HG02884 (cell line): ENCODE measurements around the gene GPR107.

Experiments used
- ATAC-seq: cut with Tn5 transposase; IDR thresholded peaks from one replicate; pipeline ENCODE4 v1.9.1; 2021; ENCODE audit warnings: mild to moderate bottlenecking, moderate library complexity; ENCODE audit not compliant: unreplicated experiment

Gene GPR107

DNA sequence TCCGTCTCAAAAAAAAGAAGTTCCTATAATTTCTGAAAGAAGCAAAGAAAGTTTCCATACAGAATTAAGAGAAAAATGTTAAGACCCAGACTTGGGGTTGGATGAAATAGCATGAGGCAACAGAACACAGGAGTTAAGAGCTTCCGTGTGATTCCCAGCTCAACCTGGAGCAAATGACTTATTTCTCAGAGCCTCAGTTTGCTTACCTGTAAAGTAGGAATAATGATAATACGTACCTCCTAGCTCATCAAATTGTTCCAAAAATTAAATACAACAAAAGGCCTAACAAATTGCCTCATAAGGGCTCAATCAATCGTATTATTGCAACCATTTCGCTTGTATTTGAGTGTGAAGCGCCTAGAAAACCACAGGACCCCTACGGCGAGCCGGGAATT, 600 bp upstream of the GPR107 start:
- no peak for ATAC-seq

GRCh38 chr9:130054325-130054786, 650 bp downstream of the GPR107 start:
- ATAC-seq = no peak

DNA sequence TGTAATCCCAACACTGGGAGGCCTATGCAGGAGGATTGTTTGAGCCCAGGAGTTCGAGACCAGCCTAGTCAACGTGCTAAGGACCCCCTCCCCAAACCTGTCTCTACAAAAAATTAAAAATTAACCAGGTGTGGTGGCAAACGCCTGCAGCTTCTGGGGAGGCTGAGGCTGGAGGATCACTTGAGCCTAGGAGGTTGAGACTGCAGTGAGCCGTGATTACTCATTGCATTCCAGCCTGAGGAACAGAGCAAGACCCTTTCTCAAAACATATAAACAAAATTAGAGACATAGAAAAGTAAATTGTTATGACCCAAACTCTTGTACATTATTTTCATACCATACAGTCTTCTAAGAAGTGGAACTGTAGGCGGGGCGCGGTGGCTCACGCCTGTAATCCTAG, 1.1 kb downstream of the GPR107 start:
- ATAC-seq = no peak

DNA sequence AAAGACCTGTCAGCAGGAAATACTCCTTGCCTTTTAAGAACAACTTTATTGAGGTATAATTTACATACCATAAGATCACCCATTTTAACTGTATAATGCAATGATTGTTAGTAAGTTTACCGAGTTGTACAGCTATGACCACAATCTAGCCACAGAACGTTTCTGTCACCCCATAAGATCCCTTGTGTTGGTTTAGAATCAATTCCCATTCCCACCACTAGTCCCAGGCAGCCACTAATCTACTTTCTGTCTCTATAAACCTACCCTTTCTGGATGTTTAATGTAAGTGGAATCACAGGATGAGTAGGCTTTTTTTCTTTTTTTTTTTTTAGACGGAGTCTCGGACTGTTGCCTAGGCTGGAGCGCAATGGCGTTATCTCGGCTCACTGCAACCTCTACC, 4.4 kb downstream of the GPR107 start:
- no peak for ATAC-seq

DNA sequence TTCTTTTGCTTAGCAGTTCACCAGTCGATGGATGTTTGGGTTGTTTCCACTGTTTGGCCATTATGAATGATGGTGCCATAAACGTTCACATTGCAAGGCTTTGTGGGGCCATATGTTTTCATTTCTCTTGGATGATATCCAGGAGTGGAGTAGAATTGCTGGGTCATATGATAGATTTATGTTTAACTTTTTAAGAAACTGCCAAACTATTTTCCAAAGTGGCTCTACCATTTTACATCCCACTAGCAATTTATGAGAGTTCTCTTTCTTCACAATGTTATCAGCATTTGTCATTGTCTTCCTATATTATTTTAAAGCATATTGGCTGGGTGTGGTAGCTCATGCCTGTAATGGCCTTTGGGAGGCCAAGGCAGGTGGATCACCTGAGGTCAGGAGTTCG, 5.2 kb downstream of the GPR107 start:
- no peak for ATAC-seq

DNA sequence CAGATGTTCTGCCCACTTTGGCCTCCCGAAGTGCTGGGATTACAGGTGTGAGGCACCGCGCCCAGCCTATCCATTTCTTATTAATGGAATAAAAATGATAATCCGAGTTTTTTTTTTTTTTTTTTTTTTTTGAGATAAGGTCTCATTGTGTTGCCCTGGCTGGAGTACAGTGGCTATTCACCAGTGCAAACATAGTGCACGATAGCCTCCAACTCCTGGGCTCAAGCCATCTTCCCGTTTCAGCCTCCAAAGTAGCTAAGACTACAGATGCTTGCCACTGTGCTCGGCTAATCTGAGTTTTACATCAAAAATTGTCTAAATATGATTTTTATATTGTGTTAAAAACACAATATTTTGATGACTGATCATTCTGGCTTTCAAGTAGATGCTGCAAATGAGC, 6.6 kb downstream of the GPR107 start:
- ATAC-seq = no peak

DNA sequence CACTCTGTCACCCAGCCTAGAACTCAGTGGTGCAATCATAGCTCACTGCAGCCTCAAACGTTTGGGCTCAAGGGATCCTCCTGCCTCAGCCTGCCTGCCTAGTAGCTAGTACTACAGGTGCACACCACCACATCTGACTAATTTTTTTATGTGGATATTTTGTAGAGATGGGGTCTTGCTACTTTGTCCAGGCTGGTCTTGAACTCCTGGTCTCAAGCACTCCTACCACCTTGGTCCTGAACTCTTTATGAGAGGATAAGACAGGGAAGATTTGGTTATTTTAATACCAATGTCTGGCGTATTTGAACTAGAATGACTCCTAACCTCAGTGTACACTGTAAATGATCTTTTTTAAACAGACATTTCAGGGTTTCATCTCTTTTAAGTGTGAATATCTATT, 9.0 kb downstream of the GPR107 start:
- ATAC-seq = no peak

DNA sequence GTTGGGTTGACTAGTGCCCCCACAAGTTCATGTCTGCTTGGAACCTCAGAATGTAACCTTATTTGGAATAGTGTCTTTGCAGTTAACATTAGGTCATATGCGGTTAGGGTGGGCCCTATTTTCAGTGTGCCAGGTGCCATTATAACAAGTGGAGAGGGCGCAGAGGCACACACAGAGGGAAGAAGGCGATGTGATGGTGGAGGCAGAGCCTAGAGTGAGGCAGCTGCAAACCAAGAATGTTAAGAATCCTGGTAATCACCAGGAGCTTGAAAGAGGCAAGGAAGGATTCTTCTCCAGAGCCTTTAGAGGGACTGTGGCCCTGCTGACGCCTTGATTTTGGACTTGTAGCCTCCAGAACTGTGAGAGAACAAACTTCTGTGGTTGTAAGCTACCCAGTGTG, 10.9 kb downstream of the GPR107 start:
- ATAC-seq = no peak

GRCh38 chr9:130069048-130069447, 15.3 kb downstream of the GPR107 start:
- ATAC-seq = no peak

- no peak for ATAC-seq
These were observed 19.0 kb downstream of the GPR107 start for GRCh38 chr9:130072515-130073235.

- ATAC-seq = no peak
These were observed 19.7 kb downstream of the GPR107 start for GRCh38 chr9:130073373-130073772.

DNA sequence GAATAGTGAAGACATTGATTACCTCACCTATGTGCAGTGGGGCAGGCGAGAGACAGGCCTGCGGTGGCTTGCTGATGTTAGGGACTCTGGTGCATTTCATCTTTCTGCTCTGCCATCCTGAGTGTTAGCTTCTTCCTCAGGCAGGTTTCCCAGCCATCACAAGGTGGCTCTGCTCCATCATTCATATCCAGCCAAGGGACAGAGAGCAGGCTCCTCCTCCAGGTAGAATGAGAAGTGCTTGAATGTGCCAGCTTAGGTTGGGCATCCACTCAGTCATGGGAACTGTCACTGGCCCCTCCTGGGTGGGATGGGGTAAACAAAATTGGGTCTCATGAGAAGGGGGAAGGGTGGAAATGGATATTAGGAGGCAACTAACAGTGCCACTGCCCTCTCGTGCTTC, 24.8 kb downstream of the GPR107 start:
- ATAC-seq = no peak

DNA sequence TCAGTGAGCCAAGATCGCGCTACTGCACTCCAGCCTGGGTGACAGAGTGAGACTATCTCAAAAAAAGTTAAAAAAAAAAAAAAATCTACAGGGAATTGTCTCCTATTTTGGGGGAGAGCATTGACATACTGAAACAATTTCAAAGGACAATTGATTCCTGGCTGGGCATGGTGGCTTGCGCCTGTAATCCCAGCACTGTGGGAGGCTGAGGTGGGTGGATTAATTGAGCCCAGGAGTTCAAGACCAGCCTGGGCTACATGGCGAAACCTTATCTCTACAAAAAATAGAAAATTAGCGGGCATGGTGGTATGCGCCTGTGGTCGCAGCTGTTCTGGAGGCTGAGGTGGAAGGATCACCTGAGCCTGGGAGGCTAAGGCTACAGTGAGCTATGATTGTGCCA, 30.6 kb downstream of the GPR107 start:
- ATAC-seq = no peak

- no peak for ATAC-seq
These were observed 34.3 kb downstream of the GPR107 start for GRCh38 chr9:130088051-130088450.

DNA sequence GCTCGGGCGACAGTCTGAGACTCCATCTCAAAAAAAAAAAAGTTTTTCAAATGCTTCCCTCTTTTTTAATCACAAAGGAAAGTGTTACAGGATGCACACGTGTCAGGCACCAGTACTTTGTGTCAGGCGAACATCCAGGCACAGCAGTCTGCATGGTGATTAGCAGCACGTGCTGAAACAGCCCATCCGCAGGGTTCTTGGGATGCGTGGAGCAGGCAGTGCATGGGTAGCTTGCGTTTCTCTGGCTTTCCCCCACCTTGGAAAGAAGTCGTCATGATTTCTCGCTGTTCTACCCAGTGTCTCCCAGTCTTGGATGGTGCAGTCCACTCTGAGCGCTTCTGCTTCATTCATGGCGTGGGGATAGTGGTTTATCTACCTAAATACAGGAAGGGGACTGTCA, 35.4 kb downstream of the GPR107 start:
- ATAC-seq = no peak

- no peak for ATAC-seq
These were observed 37.2 kb downstream of the GPR107 start for GRCh38 chr9:130090915-130091314.

DNA sequence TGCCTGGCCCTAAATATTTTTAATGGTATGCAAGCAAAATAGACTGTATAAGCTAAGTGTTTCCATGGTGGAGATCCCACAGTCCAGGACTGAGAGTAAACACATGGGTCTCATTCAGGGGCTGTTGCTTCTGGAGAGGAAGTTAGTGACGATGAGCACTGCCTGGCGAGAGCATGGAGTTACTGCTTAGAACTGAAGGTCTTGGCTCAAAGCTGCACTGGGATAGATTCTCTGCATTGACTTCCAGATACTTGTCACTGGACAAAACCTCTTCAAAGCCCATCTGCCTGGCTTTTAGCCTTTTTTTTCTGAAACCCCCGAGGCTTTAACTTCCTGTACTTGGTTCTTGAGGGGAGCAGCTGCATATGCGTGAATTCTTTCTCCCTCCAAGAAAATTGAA, 39.2 kb downstream of the GPR107 start:
- ATAC-seq = no peak

DNA sequence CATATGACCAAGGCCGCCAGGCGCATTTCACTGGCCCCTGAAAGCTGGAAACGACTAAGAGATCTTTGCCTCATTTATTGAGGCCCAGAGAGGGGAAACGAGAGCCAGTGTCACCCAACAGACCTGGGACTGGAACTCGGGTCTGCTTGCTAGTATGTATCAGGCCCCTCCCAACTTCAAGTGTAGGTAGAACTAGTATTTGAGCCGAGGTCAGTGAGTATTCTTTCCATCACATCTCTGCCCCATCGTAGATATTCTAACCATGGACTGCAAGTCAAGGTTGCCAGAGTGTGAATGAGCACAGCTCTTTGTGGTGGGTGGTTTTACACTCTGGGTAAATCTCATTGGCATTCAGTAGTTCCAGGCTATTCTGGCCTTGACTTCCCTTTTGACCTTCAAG, 42.2 kb downstream of the GPR107 start:
- no peak for ATAC-seq

- ATAC-seq = no peak
These were observed 47.0 kb downstream of the GPR107 start for GRCh38 chr9:130100681-130101080.

DNA sequence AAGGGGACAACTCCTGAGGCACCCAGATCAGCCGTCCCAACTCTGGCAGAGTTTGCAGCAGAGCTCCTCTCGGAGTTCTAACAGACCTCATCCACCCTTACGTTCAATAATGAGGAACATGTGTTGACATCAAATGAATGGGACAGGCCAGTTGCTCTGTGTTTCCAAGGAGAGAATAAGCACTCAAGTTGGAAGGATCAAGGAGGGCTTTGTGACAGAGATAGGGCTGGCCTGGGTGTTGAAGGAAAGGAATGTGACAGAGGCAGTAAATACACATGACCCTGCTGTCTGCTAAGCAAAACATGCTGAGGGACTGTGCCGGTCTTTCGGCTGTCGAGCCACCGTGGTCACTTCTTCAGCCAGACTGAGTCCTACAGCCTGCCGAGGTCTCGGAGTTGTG, 48.2 kb downstream of the GPR107 start:
- no peak for ATAC-seq

GRCh38 chr9:130104491-130105193, 50.9 kb downstream of the GPR107 start:
- ATAC-seq = no peak

DNA sequence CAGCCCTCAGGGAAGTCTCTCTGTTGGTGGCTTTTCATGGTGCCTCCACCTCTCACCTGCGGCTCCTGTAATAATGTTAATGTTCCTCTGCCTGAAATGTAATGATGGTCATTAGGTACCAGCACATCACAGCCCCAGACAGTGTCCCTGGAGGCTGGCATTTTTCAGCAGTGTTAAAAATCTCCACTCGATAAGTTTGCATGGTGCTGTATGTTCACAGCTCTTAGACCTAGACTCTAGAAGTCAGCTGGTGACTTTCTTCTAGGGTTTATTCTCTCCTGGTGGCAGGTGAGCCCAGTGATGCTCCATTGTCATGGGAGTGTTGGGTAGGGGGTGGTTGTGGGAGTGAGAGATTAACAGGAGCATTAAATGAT, 53.1 kb downstream of the GPR107 start:
- ATAC-seq = no peak
